Left renal cortex interstitium (tissue), 4 donors: ENCODE measurements around the gene KLHL6. TPM values are rescaled to one million over a fixed set of nuclear protein-coding genes. Genes with fewer than 3 reads are reported as not detected.
"Not testable (repeated sequence)": the region's sequence is repeated elsewhere in the genome, so short reads cannot be mapped to it uniquely, and the experiment has no call there.

Experiments
- DNase-seq, 4 donors: peaks; one replicate each; pipeline ENCODE4 v3.0.0-alpha.2; 2013; ENCODE audit warnings: low read depth in 4 of 4, low spot score in 2 of 4, missing footprints in 1 of 4
- polyA plus RNA-seq, 4 donors: library from polyadenylated mRNA; unstranded; fragments of 120-200 nt; gene quantifications; one replicate each; pipeline ENCODE4 v1.2.1, GENCODE V29; 2013; ENCODE audit not compliant: insufficient read length in 4 of 4

Gene KLHL6
- polyA plus RNA-seq, 4 donors: 0.94 to 1.6 (median 1.4) TPM

DNA sequence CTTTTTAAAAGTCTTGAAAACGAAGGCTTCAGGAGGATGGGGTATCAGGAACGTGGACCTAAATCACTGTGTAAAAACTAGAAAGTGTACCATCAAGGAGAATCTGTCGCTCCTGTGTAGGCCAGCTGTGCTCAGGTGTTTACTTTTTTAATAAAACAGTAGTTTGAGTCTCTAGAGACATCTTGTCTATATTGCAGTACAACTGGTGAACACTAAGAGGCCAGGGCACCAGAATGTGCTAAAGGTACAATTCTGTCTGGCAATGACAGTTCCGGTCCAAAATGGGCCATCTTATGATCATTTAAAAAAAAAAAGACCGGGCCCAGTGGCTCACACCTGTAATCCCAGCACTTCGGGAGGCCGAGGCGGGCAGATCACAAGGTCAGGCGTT lies 65.3 kb downstream of the KLHL6 start:
- DNase-seq: no peak

- no peak for DNase-seq
Measured at GRCh38 chr3:183489455-183490210, 65.9 kb downstream of the KLHL6 start.

GRCh38 chr3:183488343-183488742 lies 67.2 kb downstream of the KLHL6 start:
- DNase-seq: no peak

DNA sequence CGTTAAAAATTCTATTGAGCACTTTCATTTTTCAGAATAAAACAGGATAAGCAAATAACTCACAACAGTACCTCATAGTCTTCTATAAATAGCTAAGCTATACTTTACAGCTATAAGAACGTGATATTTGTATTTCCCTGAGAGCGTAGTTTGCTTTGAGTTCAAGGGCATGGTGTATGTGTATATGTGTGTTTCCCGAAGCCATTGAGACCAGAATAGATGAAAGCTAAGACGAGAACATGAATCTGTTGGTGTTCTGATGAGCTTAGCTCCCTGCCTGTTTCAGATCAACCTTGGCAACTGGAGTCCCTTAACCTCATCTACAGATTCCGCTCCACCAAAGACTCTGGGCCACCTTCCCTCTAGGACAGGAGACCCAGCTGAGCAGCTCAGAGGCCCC lies 67.6 kb downstream of the KLHL6 start:
- no peak for DNase-seq

GRCh38 chr3:183487016-183487415 lies 68.5 kb downstream of the KLHL6 start:
- no peak for DNase-seq

DNA sequence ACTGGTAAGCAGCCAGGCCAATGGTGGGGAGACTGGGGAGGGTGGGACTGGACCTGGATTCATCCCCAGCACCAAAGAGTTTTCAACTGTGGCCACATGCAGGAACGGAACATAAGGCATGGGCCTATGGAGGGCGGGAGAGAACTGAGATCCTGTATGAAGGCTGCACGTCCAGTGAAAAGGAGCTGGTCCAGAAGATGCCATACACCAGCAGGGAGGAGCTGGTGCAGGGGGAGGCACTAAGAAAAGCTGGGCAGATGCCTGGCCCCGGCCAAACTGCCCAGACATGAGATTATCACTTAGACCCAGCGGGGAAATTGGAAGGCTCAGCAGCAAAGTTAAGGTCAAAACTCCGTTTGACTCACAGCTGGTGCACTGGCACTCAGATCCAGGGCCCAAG lies 69.0 kb downstream of the KLHL6 start:
- no peak for DNase-seq

- no peak for DNase-seq
Measured at GRCh38 chr3:183485585-183485984, 69.9 kb downstream of the KLHL6 start.

DNA sequence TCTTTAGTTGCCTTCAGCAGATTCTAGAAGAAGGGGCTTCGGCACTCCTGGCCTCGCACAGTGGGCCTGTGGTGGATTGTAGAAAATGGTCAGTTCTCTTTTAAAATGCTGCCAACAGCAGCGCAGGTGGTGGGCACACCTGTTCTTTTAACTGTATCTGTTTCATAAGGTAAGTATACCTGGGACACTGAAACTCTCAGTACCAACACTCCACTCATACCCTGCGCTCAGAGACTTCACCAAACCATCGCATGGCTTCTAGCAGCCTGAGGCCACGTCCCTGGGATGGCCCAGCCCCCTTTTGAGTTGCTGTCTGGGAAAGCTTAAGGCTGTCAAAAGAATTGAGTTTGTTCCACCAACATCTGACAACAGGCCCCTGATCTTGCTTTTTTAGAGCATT lies 70.4 kb downstream of the KLHL6 start:
- DNase-seq: no peak

GRCh38 chr3:183484431-183485075 lies 71.0 kb downstream of the KLHL6 start:
- DNase-seq: no peak

GRCh38 chr3:183481582-183481981 lies 73.9 kb downstream of the KLHL6 start:
- no peak for DNase-seq

GRCh38 chr3:183478501-183478900 lies 77.0 kb downstream of the KLHL6 start:
- DNase-seq: no peak

- no peak for DNase-seq
Measured at GRCh38 chr3:183477801-183478456, 77.6 kb downstream of the KLHL6 start.

DNA sequence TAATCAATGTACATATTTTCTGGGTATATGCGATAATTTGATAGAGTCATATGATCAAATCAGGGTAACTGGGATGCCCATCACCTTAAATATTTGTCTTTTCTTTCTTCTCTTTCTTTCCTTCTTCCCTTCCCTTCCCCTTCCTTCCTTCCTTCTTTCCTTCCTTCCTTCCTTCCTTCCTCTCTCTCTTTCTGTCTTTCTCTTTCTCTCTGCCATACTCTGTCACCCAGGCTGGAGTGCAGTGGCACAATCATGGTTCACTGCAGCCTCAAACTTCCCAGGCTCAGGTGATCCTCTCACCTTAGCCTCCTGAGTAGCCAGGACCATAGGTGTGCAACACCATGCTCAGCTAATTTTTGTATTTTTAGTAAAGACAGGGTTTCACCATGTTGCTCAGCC lies 79.7 kb downstream of the KLHL6 start:
- not testable (repeated sequence) for DNase-seq

GRCh38 chr3:183475016-183475763 lies 80.3 kb downstream of the KLHL6 start:
- no peak for DNase-seq

DNA sequence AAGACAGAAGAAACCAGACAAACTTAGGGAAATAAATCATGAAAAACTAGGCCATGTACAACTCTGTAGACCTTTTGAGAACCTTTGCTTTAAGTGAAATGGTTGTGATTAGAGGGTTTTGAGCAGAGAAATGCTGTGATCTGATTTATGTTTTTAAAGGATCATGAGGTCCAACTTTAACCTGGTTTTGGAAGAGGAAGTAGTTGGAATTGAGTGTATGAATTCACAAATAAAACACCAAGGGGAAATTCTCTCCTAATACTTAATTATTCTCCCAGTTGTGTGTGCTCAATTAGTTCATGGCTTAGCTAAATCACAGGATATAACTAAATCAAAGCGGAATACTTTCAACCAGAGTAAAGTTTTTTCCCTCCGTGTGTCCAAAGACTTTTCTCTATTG lies 81.5 kb downstream of the KLHL6 start:
- DNase-seq: no peak

DNA sequence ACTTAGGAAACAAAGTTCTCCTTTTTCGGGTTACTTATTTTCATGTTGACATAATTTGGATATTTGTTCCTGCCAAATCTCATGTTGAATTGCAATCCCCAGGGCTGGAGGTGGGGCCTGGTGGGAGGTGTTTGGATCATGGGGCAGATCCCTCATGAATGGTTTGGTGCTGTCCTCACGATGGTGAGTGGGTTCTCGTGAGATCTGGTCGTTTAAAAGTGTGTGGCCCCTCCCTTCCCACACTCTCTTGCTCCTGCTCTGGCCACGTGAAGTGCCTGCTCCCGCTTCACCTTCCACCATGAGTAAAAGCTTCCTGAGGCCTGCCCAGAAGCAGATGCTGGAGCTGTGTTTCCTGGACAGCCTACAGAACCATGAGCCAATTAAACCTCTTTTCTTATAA lies 83.4 kb downstream of the KLHL6 start:
- DNase-seq: no peak

GRCh38 chr3:183468424-183468823 lies 87.1 kb downstream of the KLHL6 start:
- no peak for DNase-seq

GRCh38 chr3:183466575-183466974 lies 88.9 kb downstream of the KLHL6 start:
- DNase-seq: no peak

- DNase-seq: not testable (repeated sequence)
Measured at GRCh38 chr3:183465710-183466109, 89.8 kb downstream of the KLHL6 start.

DNA sequence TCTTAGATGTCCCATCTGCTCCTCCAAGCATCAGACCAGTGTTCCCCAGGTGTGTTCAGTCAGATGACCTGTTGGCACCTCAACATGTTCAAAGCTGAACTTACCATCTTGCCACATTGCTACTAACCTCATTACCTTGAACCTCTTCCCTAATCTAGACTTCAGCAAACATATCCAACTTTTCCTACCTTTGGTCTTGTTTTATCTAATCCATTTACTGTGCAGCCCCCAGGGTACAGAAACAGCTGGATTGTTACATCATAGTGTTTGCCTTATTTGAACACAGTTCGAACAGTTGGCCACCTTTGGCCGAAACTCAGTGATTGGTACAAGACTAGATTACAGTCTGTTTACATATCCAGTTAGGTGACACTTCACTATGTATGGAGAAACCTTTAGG lies 91.0 kb downstream of the KLHL6 start:
- no peak for DNase-seq
